ENCODE measurements around the gene FSD1.

FSD1 gene

GRCh38 chr19:4354282-4354681, 49.9 kb downstream of the FSD1 start:
- H3K4me3 ChIP-seq (replicated peaks; ENCODE audit: low read depth, low read length) = no peak overlapping the region
- no peak for DNase-seq (ENCODE audit: low read depth)
- TF ChIP-seq CTCF (IDR thresholded peaks at IDR 0.05; ENCODE audit: low read length, missing control alignments) = no peak

DNA sequence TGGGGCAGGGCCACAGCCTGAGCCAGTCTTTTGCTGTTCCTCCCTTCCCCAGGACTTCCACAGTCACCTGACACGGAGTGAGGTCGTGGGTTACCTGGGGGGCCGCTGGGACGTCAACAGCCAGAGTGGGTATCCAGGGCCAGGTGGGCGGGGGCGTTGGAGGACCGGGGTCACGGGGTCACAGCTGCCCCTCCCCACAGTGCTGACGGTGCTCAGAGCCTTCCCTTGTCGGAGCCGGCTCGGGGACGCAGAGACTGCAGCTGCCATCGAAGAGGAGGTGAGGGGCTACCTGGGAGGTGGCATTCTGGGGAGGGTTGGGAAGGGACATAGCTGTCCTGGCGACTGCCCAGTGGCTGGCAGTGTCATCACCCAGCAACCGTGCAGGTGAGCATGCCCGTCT, 50.5 kb downstream of the FSD1 start:
- no peak overlapping the region for H3K4me3 ChIP-seq (replicated peaks; ENCODE audit: low read depth, low read length)
- TF ChIP-seq CTCF (IDR thresholded peaks at IDR 0.05; ENCODE audit: low read length, missing control alignments) = no peak
- no peak for DNase-seq (ENCODE audit: low read depth)

DNA sequence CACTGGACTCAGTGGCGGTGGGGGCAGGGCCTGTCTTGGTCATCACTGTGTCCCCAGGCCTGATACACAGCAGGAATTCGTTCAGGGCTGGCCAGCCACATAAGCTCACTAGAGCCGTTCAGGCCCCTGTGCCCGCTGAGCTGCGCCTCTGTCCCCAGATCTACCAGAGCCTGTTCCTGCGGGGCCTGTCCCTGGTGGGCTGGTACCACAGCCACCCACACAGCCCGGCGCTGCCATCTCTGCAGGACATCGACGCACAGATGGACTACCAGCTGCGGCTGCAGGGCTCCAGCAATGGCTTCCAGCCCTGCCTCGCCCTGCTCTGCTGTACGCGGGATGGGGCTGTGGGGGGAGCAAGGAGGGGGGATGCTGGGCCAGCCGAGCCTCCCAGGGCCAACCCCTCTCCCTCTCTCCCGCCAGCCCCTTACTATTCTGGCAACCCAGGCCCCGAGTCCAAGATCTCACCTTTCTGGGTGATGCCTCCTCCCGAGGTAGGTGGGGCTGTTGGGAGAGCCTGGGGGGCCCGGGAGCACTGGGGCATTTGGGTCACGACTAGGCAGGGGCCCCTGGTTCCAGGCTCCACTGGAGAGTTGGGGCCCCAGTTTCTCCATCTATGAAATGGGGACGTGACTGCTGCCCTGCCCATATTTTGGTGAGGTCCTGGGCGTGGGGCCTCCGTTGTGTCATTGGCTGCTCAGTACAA, 52.8 kb downstream of the FSD1 start:
- H3K4me3 ChIP-seq (replicated peaks; ENCODE audit: low read depth, low read length) = no peak overlapping the region
- no peak for TF ChIP-seq CTCF (IDR thresholded peaks at IDR 0.05; ENCODE audit: low read length, missing control alignments)
- no peak for DNase-seq (ENCODE audit: low read depth)

GRCh38 chr19:4357921-4358326, 53.5 kb downstream of the FSD1 start:
- no peak overlapping the region for H3K4me3 ChIP-seq (replicated peaks; ENCODE audit: low read depth, low read length)
- no peak for DNase-seq (ENCODE audit: low read depth)
- TF ChIP-seq CTCF (IDR thresholded peaks at IDR 0.05; ENCODE audit: low read length, missing control alignments) = no peak

GRCh38 chr19:4358709-4359626, 54.6 kb downstream of the FSD1 start:
- TF ChIP-seq CTCF (IDR thresholded peaks at IDR 0.05; ENCODE audit: low read length, missing control alignments) = no peak
- H3K4me3 ChIP-seq (replicated peaks; ENCODE audit: low read depth, low read length) = no peak overlapping the region
- DNase-seq (ENCODE audit: low read depth) = no peak

- no peak overlapping the region for H3K4me3 ChIP-seq (replicated peaks; ENCODE audit: low read depth, low read length)
- TF ChIP-seq CTCF (IDR thresholded peaks at IDR 0.05; ENCODE audit: low read length, missing control alignments) = no peak
Observed at GRCh38 chr19:4359627-4360000, 55.2 kb downstream of the FSD1 start.

More at GRCh38 chr19:4359627-4360000, 55.2 kb downstream of the FSD1 start:
- DNase-seq (ENCODE audit: low read depth) = no peak
